GM12874 (cell line): ENCODE measurements around the gene CIDEA.

Experiments
- CTCF ChIP-seq: IDR thresholded peaks from 2 replicates; pipeline ENCODE4 v1.5.1; 2011; ENCODE audit warnings: low read depth, mild to moderate bottlenecking, control low read depth, low read length, moderate library complexity; ENCODE audit not compliant: insufficient read depth

Gene CIDEA

DNA sequence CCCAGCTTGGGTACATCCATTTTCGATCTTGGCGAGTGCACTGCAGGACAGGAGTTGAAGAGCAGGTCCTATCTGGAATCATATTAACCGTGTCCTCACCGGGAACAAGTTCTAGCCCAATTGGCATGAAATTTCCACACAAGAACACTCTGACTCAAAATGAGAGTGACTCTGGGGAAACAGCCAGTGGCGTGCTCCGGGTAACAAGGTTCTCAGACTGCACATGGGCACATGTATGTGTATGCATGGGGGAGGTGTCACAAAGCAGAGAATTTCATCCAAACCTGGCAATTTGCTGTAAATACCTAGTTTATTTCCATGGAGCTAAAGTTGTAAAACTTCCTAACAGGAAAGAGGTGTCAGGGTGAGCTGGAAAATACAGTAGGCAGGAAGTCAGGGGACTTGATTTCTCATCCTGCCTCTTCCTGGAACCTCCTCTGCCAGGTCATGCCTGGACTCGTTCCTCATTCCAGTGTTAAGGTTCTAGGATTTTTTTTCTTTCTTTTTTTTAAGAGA is 55.6 kb downstream of the CIDEA start:
- TF ChIP-seq CTCF = no peak

DNA sequence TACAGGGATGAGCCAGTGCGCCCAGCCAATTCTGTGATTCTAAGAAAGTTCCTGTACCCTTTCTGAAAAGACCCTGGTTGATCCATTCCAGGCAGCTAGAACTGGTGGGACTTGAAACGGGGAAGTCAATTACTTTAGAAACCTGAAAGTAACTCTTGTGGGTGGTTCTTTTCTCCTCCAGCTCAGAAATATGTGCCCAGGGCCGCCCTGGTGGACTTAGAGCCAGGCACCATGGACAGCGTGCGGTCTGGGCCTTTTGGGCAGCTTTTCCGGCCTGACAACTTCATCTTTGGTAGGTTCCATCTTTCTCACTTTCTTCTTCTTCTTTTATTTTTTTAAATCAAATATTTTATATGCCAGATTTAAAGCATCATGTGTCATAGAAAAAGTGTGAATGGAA is 56.6 kb downstream of the CIDEA start:
- TF ChIP-seq CTCF = no peak

DNA sequence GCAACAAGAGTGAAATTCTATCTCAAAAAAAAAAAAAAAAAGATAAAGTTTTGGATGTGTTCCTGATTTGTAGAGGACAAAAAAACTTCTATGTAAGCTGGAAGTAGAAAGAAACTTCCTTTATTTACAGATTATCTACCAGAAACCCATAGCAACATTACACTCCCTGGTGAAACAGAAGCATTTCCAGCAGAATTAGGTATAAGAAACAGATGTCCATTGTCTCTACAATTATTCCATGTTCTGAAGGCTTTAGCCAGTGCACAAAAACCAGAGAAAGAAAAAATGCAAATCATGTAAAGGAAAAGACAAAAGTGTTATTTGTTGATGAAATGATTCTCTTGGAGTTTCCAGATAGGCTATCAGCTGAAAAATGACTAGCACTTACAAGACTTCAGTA is 58.8 kb downstream of the CIDEA start:
- TF ChIP-seq CTCF = no peak

GRCh38 chr18:12313530-12314245 is 59.5 kb downstream of the CIDEA start:
- no peak for TF ChIP-seq CTCF

- no peak for TF ChIP-seq CTCF
These were observed 60.6 kb downstream of the CIDEA start for GRCh38 chr18:12314591-12315305.

GRCh38 chr18:12315490-12315889 is 61.3 kb downstream of the CIDEA start:
- no peak for TF ChIP-seq CTCF

DNA sequence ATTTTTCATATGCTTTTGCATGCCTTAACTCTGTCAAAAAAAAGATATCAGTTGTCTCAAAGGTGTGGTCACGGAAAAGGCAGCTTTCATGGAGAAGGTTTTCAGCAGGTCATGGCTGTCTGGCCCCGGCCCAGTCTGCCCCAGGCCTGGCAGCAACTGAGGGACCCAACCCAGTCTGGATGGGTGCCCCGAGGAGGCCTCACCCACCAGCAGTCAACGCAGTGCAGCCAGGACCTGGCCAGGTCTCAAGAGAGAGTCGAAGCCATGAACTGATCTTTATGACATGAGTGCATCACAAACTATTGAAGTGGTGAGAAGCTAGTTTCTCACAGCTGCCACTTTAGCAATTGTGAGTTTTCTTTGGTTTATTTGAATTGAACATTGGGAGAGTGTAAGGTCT is 61.8 kb downstream of the CIDEA start:
- no peak for TF ChIP-seq CTCF
